ENCODE data around the gene PGAP3. TPM values are rescaled to one million over a fixed set of nuclear protein-coding genes. Genes with fewer than 3 reads are reported as not detected.
A peak's percentile ranks its signal among the peaks of the same experiment; 100 is the strongest.

Gene PGAP3
- total RNA-seq, 2 donors from 2014 or later = 7.9 to 16.0 TPM

GRCh38 chr17:39629494-39629880 is 58.4 kb downstream of the PGAP3 start:
- Mint-ChIP-seq H3K27ac (no peak overlapping the region), H3K9me3 (no peaks in the 10 kb centered on the region), H3K36me3 (no peaks in the 10 kb centered on the region)
- ATAC-seq (no peak), DNase-seq (ENCODE audit: low spot score in 2 of 2) (no peak)

- ATAC-seq (no peak), DNase-seq (ENCODE audit: low spot score in 2 of 2) (no peak)
- H3K27ac Mint-ChIP-seq = no peak overlapping the region
- no peaks in the 10 kb centered on the region for H3K36me3 Mint-ChIP-seq
- no peaks in the 10 kb centered on the region for H3K9me3 Mint-ChIP-seq
These were observed 59.0 kb downstream of the PGAP3 start for GRCh38 chr17:39628655-39629493.

GRCh38 chr17:39627712-39628516 is 59.9 kb downstream of the PGAP3 start:
- H3K9me3 Mint-ChIP-seq = no peaks in the 10 kb centered on the region
- ATAC-seq (no peak), DNase-seq (ENCODE audit: low spot score in 2 of 2) (no peak)
- no peaks in the 10 kb centered on the region for H3K36me3 Mint-ChIP-seq
- no peak overlapping the region for H3K27ac Mint-ChIP-seq

GRCh38 chr17:39627047-39627711 is 60.7 kb downstream of the PGAP3 start:
- H3K9me3 Mint-ChIP-seq = no peaks in the 10 kb centered on the region
- H3K36me3 Mint-ChIP-seq = no peaks in the 10 kb centered on the region
- no peak for DNase-seq (ENCODE audit: low spot score in 2 of 2)
- no peak for ATAC-seq
- H3K27ac Mint-ChIP-seq = no peak overlapping the region

DNA sequence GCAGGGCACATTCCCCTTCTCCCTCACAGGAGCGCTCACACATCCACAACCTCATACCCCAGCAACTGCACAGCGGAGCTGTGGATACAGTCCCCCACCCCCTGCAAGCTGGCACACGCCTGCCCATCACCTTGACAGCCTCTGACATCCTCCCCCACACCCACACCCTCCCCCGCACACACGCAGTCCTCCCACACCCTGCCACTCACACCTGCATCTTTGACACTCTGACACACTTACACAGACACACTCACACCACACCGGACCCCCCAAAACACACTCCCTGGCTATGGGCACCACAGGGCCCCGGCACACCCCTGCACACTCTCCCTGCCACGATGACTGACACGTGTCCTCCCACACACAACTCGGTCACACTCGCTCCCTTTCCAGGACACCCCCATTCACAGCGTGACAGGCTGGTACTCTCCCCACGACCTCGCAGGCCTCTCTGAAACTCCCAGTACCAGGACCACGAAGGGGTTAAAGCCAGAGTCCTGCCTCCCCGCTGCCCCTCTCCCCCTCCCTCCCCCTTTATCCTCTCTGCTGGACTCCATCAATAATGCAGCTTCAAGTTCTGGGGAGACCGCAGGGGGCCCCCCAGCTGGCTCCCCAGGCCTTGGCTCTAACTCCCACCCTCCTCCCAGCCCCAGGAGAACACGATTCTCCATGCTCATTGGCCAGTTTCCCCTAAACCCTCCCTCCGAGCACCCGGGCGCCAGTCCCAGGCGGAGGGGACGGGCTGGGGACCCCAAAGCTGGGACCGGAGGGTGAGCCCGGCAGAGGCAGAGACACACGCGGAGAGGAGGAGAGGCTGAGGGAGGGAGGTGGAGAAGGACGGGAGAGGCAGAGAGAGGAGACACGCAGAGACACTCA is 61.4 kb downstream of the PGAP3 start, which contains the start of gene PPP1R1B:
TSS of gene PPP1R1B (plus strand) at position 782 of the 876 bp plus-strand sequence. CDS start 441 bp downstream, outside the sequence.
- Mint-ChIP-seq H3K9me3 (no peaks in the 10 kb centered on the region), H3K36me3 (no peaks in the 10 kb centered on the region), H3K27ac (no peak within 1 kb of the TSS)
- no peak for DNase-seq (ENCODE audit: low spot score in 2 of 2)
- ATAC-seq = no peak

- DNase-seq (ENCODE audit: low spot score in 2 of 2) = no peak
- ATAC-seq = no peak
- Mint-ChIP-seq H3K27ac (no peak overlapping the region), H3K9me3 (no peaks in the 10 kb centered on the region), H3K36me3 (no peaks in the 10 kb centered on the region)
These were observed 62.6 kb downstream of the PGAP3 start for GRCh38 chr17:39625198-39625785.

DNA sequence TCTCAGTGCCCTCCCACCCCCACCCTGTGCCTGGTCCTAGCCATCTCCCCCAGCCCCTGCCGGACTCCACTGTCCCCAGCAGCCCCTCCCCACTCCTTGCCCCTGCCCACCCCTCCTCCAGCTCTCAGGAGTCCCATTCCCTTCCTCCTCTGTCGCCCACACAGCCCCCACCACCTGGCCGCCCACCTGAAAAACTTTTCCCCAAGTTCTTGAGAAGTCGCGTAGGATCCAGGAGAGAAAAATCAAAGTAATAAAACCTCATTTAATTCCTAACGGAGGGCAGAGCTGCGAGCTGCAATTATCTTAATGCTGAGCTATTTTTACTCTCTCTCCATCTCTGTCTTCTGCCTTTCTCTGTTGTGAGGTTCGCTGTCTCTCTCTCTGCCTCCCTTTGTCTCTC is 63.5 kb downstream of the PGAP3 start:
- DNase-seq (ENCODE audit: low spot score in 2 of 2) (no peak), ATAC-seq (no peak)
- Mint-ChIP-seq H3K36me3 (no peaks in the 10 kb centered on the region), H3K27ac (no peak overlapping the region), H3K9me3 (no peaks in the 10 kb centered on the region)

- Mint-ChIP-seq H3K9me3 (no peaks in the 10 kb centered on the region), H3K36me3 (no peaks in the 10 kb centered on the region), H3K27ac (no peak overlapping the region)
- peak; percentile 52 to 65 for ATAC-seq
- peak; percentile 85 to 95 for DNase-seq (ENCODE audit: low spot score in 2 of 2)
These were observed 64.4 kb downstream of the PGAP3 start for GRCh38 chr17:39623356-39623950.

DNA sequence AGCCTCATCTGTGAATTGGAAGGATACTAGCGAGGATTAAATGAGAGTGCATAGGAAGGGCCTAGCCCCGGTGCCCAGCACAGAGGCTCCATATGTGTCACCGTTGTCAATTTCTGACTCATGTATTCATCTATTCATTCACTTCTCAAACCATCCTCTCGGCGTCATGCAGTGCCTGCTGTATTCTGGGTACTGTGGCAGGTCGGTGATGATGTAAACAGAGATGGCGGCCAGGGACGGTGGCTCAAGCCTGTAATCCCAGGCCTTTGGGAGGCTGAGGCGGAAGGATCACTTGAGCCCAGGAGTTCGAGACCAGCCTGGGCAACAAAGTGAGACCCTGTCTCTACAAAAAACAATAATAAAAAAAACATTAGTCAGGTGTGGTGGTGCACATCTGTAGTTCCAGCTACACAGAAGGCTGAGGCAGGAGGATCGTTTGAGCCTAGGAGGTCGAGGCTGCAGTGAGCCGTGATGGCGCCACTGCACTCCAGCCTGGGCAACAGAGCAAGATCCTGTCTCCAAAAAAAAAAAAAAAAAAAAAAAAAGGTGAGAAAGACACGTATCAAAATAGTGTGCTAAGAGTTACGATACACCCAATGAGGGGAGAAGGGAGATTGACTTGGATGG is 65.4 kb downstream of the PGAP3 start:
- peak; percentile 76 to 85 for ATAC-seq
- Mint-ChIP-seq H3K36me3 (no peaks in the 10 kb centered on the region), H3K27ac (peak overlapping the region; percentile 38 to 79), H3K9me3 (no peaks in the 10 kb centered on the region)
- peak; percentile 38 to 62 for DNase-seq (ENCODE audit: low spot score in 2 of 2)

DNA sequence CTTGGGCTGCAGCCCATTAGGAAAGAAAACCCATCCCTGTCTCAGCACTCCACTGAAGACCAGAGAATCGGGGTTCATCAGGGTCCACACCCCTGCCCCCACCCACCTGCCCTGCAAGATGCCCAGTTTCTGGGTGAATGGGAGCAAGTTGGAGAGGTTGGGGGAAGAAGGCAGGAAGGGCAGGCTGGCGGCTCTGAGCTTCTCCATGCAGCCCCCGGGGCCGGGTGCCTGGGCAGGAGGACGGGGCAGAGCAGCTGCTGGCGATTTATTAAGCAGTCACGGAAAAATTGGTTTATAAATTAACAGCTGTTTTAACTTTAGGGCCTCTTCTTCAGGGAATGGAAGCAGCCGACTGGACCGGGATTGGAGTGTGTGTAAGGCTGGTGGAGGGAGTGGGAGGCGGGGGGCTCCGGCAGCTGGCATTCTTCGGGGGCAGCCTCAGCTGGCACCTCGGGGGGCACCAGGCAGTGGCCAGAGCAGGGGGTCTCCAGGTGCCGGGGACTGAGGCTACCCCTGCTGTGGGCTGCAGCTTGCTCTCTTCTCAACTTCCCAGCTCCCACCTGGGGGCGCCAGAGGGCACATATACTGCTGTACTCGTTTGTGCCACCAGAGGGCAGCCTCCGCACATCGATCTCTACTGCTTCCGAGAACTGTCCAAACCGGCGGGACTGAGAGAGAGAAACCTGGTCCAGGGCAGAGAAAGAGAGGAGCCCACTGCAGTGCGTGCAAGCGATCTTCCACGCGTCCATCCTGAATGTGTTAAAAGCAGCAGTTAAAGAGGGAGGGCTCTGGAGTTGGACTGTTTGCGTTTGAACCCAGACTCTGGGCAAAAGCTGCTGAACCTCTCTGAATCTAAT is 66.1 kb downstream of the PGAP3 start:
- DNase-seq (ENCODE audit: low spot score in 2 of 2) (peak; percentile 89 to 98), ATAC-seq (peak; percentile 63 to 69)
- Mint-ChIP-seq H3K27ac (peak overlapping the region; percentile 38 to 79), H3K36me3 (no peaks in the 10 kb centered on the region), H3K9me3 (no peaks in the 10 kb centered on the region)

Other genes with a start within 250 kb of the PGAP3 start
- gene MED1, start 236.8 kb downstream of the PGAP3 start, total RNA-seq = 10 to 100 TPM; 63.8 to 65.4 TPM
- gene CDK12, start 226.6 kb downstream of the PGAP3 start, total RNA-seq = 10 to 100 TPM; 68.0 to 80.9 TPM
- gene NEUROD2, start 80.1 kb downstream of the PGAP3 start, total RNA-seq = not detected
- under 1 TPM in 1 of 2 donors, not detected in 1; 0.16 TPM for gene PPP1R1B, start 61.1 kb downstream of the PGAP3 start, total RNA-seq
- gene STARD3, start 50.9 kb downstream of the PGAP3 start, total RNA-seq = 10 to 100 TPM; 62.7 to 80.6 TPM
- 1 to 10 TPM; 2.3 to 3.0 TPM for gene TCAP, start 22.7 kb downstream of the PGAP3 start, total RNA-seq
- gene PNMT, start 19.6 kb downstream of the PGAP3 start, total RNA-seq = under 1 TPM in 1 of 2 donors, not detected in 1; 0.64 TPM
- gene ERBB2, start 12.0 kb upstream of the PGAP3 start, total RNA-seq = 1 to 10 TPM; 3.2 to 7.8 TPM
- 10 to 100 TPM; 32.2 to 41.1 TPM for gene MIEN1, start 42.5 kb upstream of the PGAP3 start, total RNA-seq
- gene GRB7, start 49.9 kb upstream of the PGAP3 start, total RNA-seq = 1 to 10 TPM; 3.1 to 3.9 TPM
- gene IKZF3, start 176.3 kb upstream of the PGAP3 start, total RNA-seq = 10 to 100 TPM; 37.6 to 60.8 TPM
- not detected for gene ZPBP2, start 180.1 kb upstream of the PGAP3 start, total RNA-seq
- gene GSDMB, start 230.6 kb upstream of the PGAP3 start, total RNA-seq = 10 to 100 TPM; 33.2 to 49.8 TPM
- 10 to 100 TPM; 52.6 to 76.6 TPM for gene ORMDL3, start 239.5 kb upstream of the PGAP3 start, total RNA-seq
- not detected for gene LRRC3C, start 239.7 kb upstream of the PGAP3 start, total RNA-seq

Measured in activated naive CD4-positive, alpha-beta T cell treated with anti-CD3 and anti-CD28 coated beads, Interleukin-2, amount 50 U/mL, for 72 hours (primary cell).